ENCODE results near the gene ENOX1. TPM values are rescaled to one million over a fixed set of nuclear protein-coding genes. Genes with fewer than 3 reads are reported as not detected.

ENOX1 gene
- total and polyA plus RNA-seq, 9 of the 15 experiments (the other 6 are each of a cell fraction or from before 2014, with no cell fraction given), result not detected

DNA sequence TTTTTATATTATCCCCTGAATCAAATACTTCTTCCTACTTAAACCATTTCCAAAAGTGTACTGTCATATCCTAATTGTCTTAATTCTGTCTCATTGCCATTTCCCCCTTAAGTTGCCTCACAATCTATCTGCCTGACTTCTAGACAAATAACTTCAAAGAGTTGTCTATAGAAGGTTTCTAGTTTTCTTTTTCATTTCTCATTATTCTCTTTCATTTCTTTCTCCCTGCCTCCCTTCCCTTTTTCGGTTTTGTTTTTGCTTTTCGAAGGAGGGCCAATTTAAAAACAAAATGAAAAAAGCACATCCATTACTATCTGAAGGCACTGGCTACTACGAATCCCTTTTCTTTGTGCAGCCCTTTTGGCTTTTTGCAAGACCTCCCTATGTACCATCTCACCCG, 396.2 kb downstream of the ENOX1 start:
- intact Hi-C loops (cut with micrococcal nuclease), result no loop called here
- TF ChIP-seq DPF2 (IDR thresholded peaks at IDR 0.05), result no peak
- TF ChIP-seq CSDE1 (IDR thresholded peaks at IDR 0.05), result no peak
- no peak for TF ChIP-seq EP300 (IDR thresholded peaks at IDR 0.05; ENCODE audit: low read length)
- no peak for TF ChIP-seq E2F8 (IDR thresholded peaks at IDR 0.05; ENCODE audit: low read depth, partially characterized antibody)
- no peak for TF ChIP-seq RB1 (IDR thresholded peaks at IDR 0.05; ENCODE audit: low read depth)
- no peak for TF ChIP-seq EGR1 (conservative IDR thresholded peaks at IDR 0.05)
- no peak for TF ChIP-seq IFI16 (CRISPR knock-in tag; IDR thresholded peaks at IDR 0.05)
- TF ChIP-seq ZNF354B (CRISPR knock-in tag; IDR thresholded peaks at IDR 0.05), result no peak
- TF ChIP-seq SIX5 (IDR thresholded peaks at IDR 0.05; ENCODE audit: borderline replicate concordance in 1 of 2, insufficient read depth in 1 of 2, low read depth in 1 of 2, low read length in 2 of 2), result no peak
- TF ChIP-seq ZNF407 (IDR thresholded peaks at IDR 0.05; ENCODE audit: low read depth), result no peak
- in situ Hi-C loops (cut with MboI), result no loop called here
- no peak overlapping the region for H3K4me2 ChIP-seq (ENCODE audit: insufficient read depth, low read length)
- no peak overlapping the region for H3K9ac ChIP-seq (ENCODE audit: insufficient read depth in 1 of 2, low read depth in 2 of 2, low read length in 2 of 2)
- FAIRE-seq, result no peak
- H3K79me2 ChIP-seq (ENCODE audit: control insufficient read depth, insufficient read depth, low read length), result no peaks in the 10 kb centered on the region
- no peak for DNase-seq (ENCODE audit: extremely low read depth in 1 of 4, low spot score in 3 of 4)
- H3K36me3 ChIP-seq (ENCODE audit: control insufficient read depth, insufficient read depth, low read length), result no peaks in the 10 kb centered on the region
- POLR2A ChIA-PET, result no interaction called here
- BruUV-seq (replicated peaks), result no TSS peak
- no peak overlapping the region for H3K4me3 ChIP-seq
- 0% methylated on average over 4 of the region's 4 CpGs for WGBS (ENCODE audit: insufficient coverage, low coverage, missing lambda C conversion rate)
- H3K27me3 ChIP-seq (ENCODE audit: control insufficient read depth in 2 of 2, insufficient read depth in 2 of 2, low read length in 2 of 2), result no peaks in the 10 kb centered on the region
- CTCF ChIA-PET (ENCODE audit: low intra/inter-chr PET ratio), result no interaction called here
- no peaks in the 10 kb centered on the region for H3K9me1 ChIP-seq (ENCODE audit: control insufficient read depth, insufficient read depth, low read length)
- H3K27ac ChIP-seq (ENCODE audit: extremely low read depth, low read depth, low read length), result no peak overlapping the region
- no peaks in the 10 kb centered on the region for H3K9me3 ChIP-seq (replicated peaks; ENCODE audit: control insufficient read depth, insufficient read depth, low read depth, low read length)
- H4K20me1 ChIP-seq (replicated peaks; ENCODE audit: control insufficient read depth, insufficient read depth, low read length), result no peaks in the 10 kb centered on the region
- H2AFZ ChIP-seq (ENCODE audit: low read depth, low read length), result no peak overlapping the region
- ATAC-seq, result no peak
- no peaks in the 10 kb centered on the region for H3K4me1 ChIP-seq (replicated peaks in 1 of 2; ENCODE audit: control insufficient read depth in 2 of 2, insufficient read depth in 2 of 2, low read length in 2 of 2)
